ENCODE data around the gene UBE2D3.

UBE2D3 gene

GRCh38 chr4:102808009-102808408 lies 19.3 kb downstream of the UBE2D3 start:
- Histone ChIP-seq H3K36me3 (ENCODE audit: insufficient read depth, low read length) (peaks cover 99% of the 10 kb centered on the region), H4K20me1 (ENCODE audit: insufficient read depth, low read length, poor library complexity, severe bottlenecking) (peaks cover 99% of the 10 kb centered on the region), H3K4me1 (ENCODE audit: insufficient read depth, low read length, poor library complexity, severe bottlenecking) (peaks cover 5% of the 10 kb centered on the region), H3K9ac (ENCODE audit: low read depth, low read length, poor library complexity, severe bottlenecking) (no peak overlapping the region), H3F3A (ENCODE audit: low read depth) (no peaks in the 10 kb centered on the region), H2AFZ (ENCODE audit: low read length) (no peak overlapping the region), H3K79me2 (ENCODE audit: insufficient read depth, low read length) (peaks cover 98% of the 10 kb centered on the region), H3K27me3 (ENCODE audit: insufficient read depth, low read length, poor library complexity, severe bottlenecking) (no peaks in the 10 kb centered on the region), H3K4me3 (ENCODE audit: low read length, poor library complexity, severe bottlenecking) (no peak overlapping the region), H3K4me2 (ENCODE audit: low read depth, low read length, poor library complexity, severe bottlenecking) (no peak overlapping the region), H3K9me2 (replicated peaks; ENCODE audit: low read depth, low read length) (no peaks in the 10 kb centered on the region), H3K9me3 (ENCODE audit: insufficient read depth, low read depth, low read length) (no peaks in the 10 kb centered on the region)
- TF ChIP-seq EZH2phosphoT487 (IDR thresholded peaks at IDR 0.05; ENCODE audit: borderline replicate concordance) (no peak), CTCF (conservative IDR thresholded peaks at IDR 0.05; ENCODE audit: low read length) (no peak)

DNA sequence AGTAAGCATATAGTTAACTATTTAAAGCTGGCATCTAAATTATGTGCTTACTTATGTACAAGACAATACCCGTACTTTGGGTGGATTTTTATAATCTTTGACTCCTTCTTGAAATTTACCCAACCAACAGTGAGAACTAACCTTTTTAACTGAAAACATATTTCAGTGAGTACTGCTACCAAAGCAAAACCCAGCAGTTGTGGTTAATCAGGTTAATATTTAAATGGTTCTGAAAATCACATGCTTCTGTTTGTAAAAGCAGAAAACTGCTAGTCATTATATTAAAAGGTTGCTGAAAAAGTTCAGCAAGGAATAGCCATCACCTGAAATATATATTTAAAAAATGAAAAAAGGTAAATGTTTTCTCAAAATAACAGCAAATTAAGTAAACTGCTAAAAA lies 20.0 kb downstream of the UBE2D3 start:
- Histone ChIP-seq H3K36me3 (ENCODE audit: insufficient read depth, low read length) (peaks cover 99% of the 10 kb centered on the region), H3K79me2 (ENCODE audit: insufficient read depth, low read length) (peaks cover 98% of the 10 kb centered on the region), H3K9me2 (replicated peaks; ENCODE audit: low read depth, low read length) (no peaks in the 10 kb centered on the region), H3K4me1 (ENCODE audit: insufficient read depth, low read length, poor library complexity, severe bottlenecking) (peaks cover 5% of the 10 kb centered on the region), H3F3A (ENCODE audit: low read depth) (no peaks in the 10 kb centered on the region), H3K9ac (ENCODE audit: low read depth, low read length, poor library complexity, severe bottlenecking) (no peak overlapping the region), H3K27me3 (ENCODE audit: insufficient read depth, low read length, poor library complexity, severe bottlenecking) (no peaks in the 10 kb centered on the region), H2AFZ (ENCODE audit: low read length) (no peak overlapping the region), H3K9me3 (ENCODE audit: insufficient read depth, low read depth, low read length) (no peaks in the 10 kb centered on the region), H3K4me3 (ENCODE audit: low read length, poor library complexity, severe bottlenecking) (no peak overlapping the region), H4K20me1 (ENCODE audit: insufficient read depth, low read length, poor library complexity, severe bottlenecking) (peaks cover 99% of the 10 kb centered on the region), H3K4me2 (ENCODE audit: low read depth, low read length, poor library complexity, severe bottlenecking) (no peak overlapping the region)
- TF ChIP-seq EZH2phosphoT487 (IDR thresholded peaks at IDR 0.05; ENCODE audit: borderline replicate concordance) = no peak
- TF ChIP-seq CTCF (conservative IDR thresholded peaks at IDR 0.05; ENCODE audit: low read length) = no peak

GRCh38 chr4:102799816-102800215 lies 27.5 kb downstream of the UBE2D3 start:
- Histone ChIP-seq H3K4me1 (ENCODE audit: insufficient read depth, low read length, poor library complexity, severe bottlenecking) (no peaks in the 10 kb centered on the region), H3K9me2 (replicated peaks; ENCODE audit: low read depth, low read length) (no peaks in the 10 kb centered on the region), H3K9ac (ENCODE audit: low read depth, low read length, poor library complexity, severe bottlenecking) (no peak overlapping the region), H3K79me2 (ENCODE audit: insufficient read depth, low read length) (peaks cover 50% of the 10 kb centered on the region), H4K20me1 (ENCODE audit: insufficient read depth, low read length, poor library complexity, severe bottlenecking) (peaks cover 73% of the 10 kb centered on the region), H3K36me3 (ENCODE audit: insufficient read depth, low read length) (peaks cover 97% of the 10 kb centered on the region), H3F3A (ENCODE audit: low read depth) (no peaks in the 10 kb centered on the region), H3K27me3 (ENCODE audit: insufficient read depth, low read length, poor library complexity, severe bottlenecking) (no peaks in the 10 kb centered on the region), H3K4me3 (ENCODE audit: low read length, poor library complexity, severe bottlenecking) (no peak overlapping the region), H2AFZ (ENCODE audit: low read length) (no peak overlapping the region), H3K4me2 (ENCODE audit: low read depth, low read length, poor library complexity, severe bottlenecking) (no peak overlapping the region), H3K9me3 (ENCODE audit: insufficient read depth, low read depth, low read length) (no peaks in the 10 kb centered on the region)
- TF ChIP-seq EZH2phosphoT487 (IDR thresholded peaks at IDR 0.05; ENCODE audit: borderline replicate concordance) (no peak), CTCF (conservative IDR thresholded peaks at IDR 0.05; ENCODE audit: low read length) (no peak)

Data from Loucy (cell line).